K562 (cell line): ENCODE data around the gene EGFL7. TPM values are rescaled to one million over a fixed set of nuclear protein-coding genes. Genes with fewer than 3 reads are reported as not detected.
A peak's percentile ranks its signal among the peaks of the same experiment; 100 is the strongest.

ENCODE experiments used
- EGR1 ChIP-seq: fragments of 450-650 bp; conservative IDR thresholded peaks from 2 replicates; pipeline ENCODE4 v1.6.1; 2017; ENCODE audit warnings: mild to moderate bottlenecking
- ESRRA ChIP-seq: fragments of 450-650 bp; IDR thresholded peaks from 2 replicates; pipeline ENCODE4 v1.6.1; 2014; ENCODE audit warnings: low read depth, mild to moderate bottlenecking, moderate library complexity, borderline replicate concordance
- HDAC1 ChIP-seq, 2 experiments: fragments of 450-650 bp; IDR thresholded peaks; 2 replicates each; pipeline ENCODE4 v1.6.1; 2016 to 2017; ENCODE audit warnings: inconsistent platforms in 1 of 2, mild to moderate bottlenecking in 1 of 2, moderate library complexity in 1 of 2
- KLF10 ChIP-seq: fragments of 250-450 bp; sonication (Bioruptor Pico); IDR thresholded peaks from 2 replicates; pipeline ENCODE4 v1.6.1; 2021; ENCODE audit warnings: matching md5 sums
- NR2C1 ChIP-seq, 2 experiments: fragments of 450-650 bp; IDR thresholded peaks; 2 replicates each; pipeline ENCODE4 v1.6.1; 2017; ENCODE audit warnings: mild to moderate bottlenecking in 2 of 2, antibody characterized with exemption in 1 of 2, inconsistent platforms in 1 of 2, missing compliant biosample characterization in 1 of 2, missing genetic modification characterization in 1 of 2
- NUFIP1 ChIP-seq: fragments of 450-650 bp; IDR thresholded peaks from 2 replicates; pipeline ENCODE4 v1.6.1; 2018; ENCODE audit not compliant: partially characterized antibody
- USF2 ChIP-seq: sonication (generic); formaldehyde crosslinking; IDR thresholded peaks from 2 replicates; pipeline ENCODE4 v1.5.0; 2020; ENCODE audit warnings: missing genetic modification reagents
- ZMIZ1 ChIP-seq, 2 experiments: fragments of 150-350 bp in 1 of 2; IDR thresholded peaks; 2 replicates each; pipeline ENCODE4 v1.6.1; 2012 to 2016; ENCODE audit warnings: low read depth in 2 of 2, low read length in 2 of 2, mild to moderate bottlenecking in 1 of 2, moderate library complexity in 1 of 2
- ZNF398 ChIP-seq: fragments of 250-450 bp; sonication (Bioruptor Pico); IDR thresholded peaks from 2 replicates; pipeline ENCODE4 v1.8.0; 2021; ENCODE audit warnings: moderate library complexity, mild to moderate bottlenecking, inconsistent platforms
- polyA plus RNA-seq, 8 experiments: library from polyadenylated mRNA; depleted of rRNA in 4 of 8; stranded (reverse) in 5 of 8; unstranded in 3 of 8; fragments of >200 nt; fragmentation: Nextera tagmentation in 2 of 8; fragmentation: Illumina TruSeq in 1 of 8; extraction: Ambion mirVana in 2 of 8; extraction: Trizol in 1 of 8; gene quantifications; 2 replicates each; pipeline versions ENCODE4 v1.2.1 to v1.2.3, GENCODE V29; 2011 to 2014; ENCODE audit warnings: inconsistent platforms in 1 of 8, missing spikeins in 1 of 8
- total RNA-seq, 7 experiments: library from RNA; depleted of rRNA in 6 of 7; stranded (reverse); fragments of >200 nt in 6 of 7; fragmentation: Illumina TruSeq in 2 of 7; extraction: Trizol in 2 of 7; gene quantifications; 2 replicates each; pipeline versions ENCODE4 v1.2.1 to v1.2.3, GENCODE V29; 2011 to 2021; ENCODE audit warnings: low replicate concordance in 1 of 7
- TF ChIP-seq, protein P1 (sequence below), 2 experiments: fragments of 450-650 bp; IDR thresholded peaks; 2 replicates each; pipeline ENCODE4 v1.6.1; 2018; ENCODE audit warnings: mild to moderate bottlenecking in 2 of 2, low read depth in 1 of 2; ENCODE audit not compliant: partially characterized antibody in 2 of 2
- TF ChIP-seq, protein P2 (sequence below): sonication (generic); formaldehyde crosslinking; IDR thresholded peaks from 2 replicates; pipeline ENCODE4 v1.8.0; 2022; ENCODE audit warnings: missing genetic modification reagents, mild to moderate bottlenecking, moderate library complexity, borderline replicate concordance
- TF ChIP-seq, protein P3 (sequence below): fragments of 450-650 bp; formaldehyde crosslinking; IDR thresholded peaks from 2 replicates; pipeline ENCODE4 v1.4.0; 2022; ENCODE audit warnings: missing genetic modification characterization

EGFL7 gene
- total and polyA plus RNA-seq, 9 of the 15 experiments (the other 6 are each of a cell fraction or from before 2014, with no cell fraction given): 1.5 to 286 (median 55.5) TPM

DNA sequence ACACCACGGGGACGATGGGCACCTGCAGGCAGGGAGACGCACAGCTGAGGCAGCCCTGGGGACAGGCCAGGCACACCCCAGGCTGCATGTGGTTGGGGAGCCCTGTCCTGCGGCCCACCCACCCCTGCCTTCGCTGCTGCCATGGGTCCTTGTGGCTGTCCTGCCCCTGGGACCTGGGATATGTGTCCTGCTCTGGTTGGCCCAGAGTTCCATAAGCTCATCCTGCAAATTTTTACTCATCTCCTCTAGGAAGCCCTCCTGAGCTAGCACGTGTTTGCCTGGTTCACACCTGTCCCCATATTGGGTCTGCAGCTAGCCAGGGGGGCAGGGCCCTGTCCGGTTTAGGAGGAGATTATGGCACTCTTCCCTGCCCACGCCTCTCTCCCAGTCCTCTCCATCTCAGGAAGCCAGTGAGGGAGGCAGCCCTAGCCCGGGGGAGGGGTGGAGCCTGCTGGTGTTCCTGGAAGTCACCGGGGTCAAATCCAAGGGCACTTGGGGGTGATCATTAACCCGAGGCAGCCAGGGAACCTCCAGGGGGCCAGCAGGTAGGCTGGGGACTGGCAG lies 12.2 kb downstream of the EGFL7 start (continued):
- no peak for TF ChIP-seq ZMIZ1 (IDR thresholded peaks at IDR 0.05; ENCODE audit: low read depth in 2 of 2, low read length in 2 of 2)
- peak; percentile 96 for TF ChIP-seq ESRRA
- TF ChIP-seq ZNF398 (CRISPR knock-in tag): no peak
- TF ChIP-seq, protein P1, sequence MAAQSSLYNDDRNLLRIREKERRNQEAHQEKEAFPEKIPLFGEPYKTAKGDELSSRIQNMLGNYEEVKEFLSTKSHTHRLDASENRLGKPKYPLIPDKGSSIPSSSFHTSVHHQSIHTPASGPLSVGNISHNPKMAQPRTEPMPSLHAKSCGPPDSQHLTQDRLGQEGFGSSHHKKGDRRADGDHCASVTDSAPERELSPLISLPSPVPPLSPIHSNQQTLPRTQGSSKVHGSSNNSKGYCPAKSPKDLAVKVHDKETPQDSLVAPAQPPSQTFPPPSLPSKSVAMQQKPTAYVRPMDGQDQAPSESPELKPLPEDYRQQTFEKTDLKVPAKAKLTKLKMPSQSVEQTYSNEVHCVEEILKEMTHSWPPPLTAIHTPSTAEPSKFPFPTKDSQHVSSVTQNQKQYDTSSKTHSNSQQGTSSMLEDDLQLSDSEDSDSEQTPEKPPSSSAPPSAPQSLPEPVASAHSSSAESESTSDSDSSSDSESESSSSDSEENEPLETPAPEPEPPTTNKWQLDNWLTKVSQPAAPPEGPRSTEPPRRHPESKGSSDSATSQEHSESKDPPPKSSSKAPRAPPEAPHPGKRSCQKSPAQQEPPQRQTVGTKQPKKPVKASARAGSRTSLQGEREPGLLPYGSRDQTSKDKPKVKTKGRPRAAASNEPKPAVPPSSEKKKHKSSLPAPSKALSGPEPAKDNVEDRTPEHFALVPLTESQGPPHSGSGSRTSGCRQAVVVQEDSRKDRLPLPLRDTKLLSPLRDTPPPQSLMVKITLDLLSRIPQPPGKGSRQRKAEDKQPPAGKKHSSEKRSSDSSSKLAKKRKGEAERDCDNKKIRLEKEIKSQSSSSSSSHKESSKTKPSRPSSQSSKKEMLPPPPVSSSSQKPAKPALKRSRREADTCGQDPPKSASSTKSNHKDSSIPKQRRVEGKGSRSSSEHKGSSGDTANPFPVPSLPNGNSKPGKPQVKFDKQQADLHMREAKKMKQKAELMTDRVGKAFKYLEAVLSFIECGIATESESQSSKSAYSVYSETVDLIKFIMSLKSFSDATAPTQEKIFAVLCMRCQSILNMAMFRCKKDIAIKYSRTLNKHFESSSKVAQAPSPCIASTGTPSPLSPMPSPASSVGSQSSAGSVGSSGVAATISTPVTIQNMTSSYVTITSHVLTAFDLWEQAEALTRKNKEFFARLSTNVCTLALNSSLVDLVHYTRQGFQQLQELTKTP (IDR thresholded peaks at IDR 0.05; ENCODE audit: low read depth in 1 of 2, partially characterized antibody in 2 of 2): no peak
- TF ChIP-seq EGR1: peak; percentile 73
- TF ChIP-seq USF2 (CRISPR knock-in tag): 0 out of 2 replicates have a peak, but pooled peaks have one; percentile 7
- TF ChIP-seq HDAC1 (IDR thresholded peaks at IDR 0.05): no peak
- TF ChIP-seq NUFIP1: no peak
- TF ChIP-seq, protein P2, sequence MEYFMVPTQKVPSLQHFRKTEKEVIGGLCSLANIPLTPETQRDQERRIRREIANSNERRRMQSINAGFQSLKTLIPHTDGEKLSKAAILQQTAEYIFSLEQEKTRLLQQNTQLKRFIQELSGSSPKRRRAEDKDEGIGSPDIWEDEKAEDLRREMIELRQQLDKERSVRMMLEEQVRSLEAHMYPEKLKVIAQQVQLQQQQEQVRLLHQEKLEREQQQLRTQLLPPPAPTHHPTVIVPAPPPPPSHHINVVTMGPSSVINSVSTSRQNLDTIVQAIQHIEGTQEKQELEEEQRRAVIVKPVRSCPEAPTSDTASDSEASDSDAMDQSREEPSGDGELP (CRISPR knock-in tag): peak; percentile 42
- TF ChIP-seq KLF10 (CRISPR knock-in tag): no peak
- TF ChIP-seq NR2C1 (IDR thresholded peaks at IDR 0.05): no peak
- 0 out of 2 replicates have a peak, but pooled peaks have one; percentile 21 for TF ChIP-seq NR2C1 (tag; IDR thresholded peaks at IDR 0.05)
- TF ChIP-seq, protein P3, sequence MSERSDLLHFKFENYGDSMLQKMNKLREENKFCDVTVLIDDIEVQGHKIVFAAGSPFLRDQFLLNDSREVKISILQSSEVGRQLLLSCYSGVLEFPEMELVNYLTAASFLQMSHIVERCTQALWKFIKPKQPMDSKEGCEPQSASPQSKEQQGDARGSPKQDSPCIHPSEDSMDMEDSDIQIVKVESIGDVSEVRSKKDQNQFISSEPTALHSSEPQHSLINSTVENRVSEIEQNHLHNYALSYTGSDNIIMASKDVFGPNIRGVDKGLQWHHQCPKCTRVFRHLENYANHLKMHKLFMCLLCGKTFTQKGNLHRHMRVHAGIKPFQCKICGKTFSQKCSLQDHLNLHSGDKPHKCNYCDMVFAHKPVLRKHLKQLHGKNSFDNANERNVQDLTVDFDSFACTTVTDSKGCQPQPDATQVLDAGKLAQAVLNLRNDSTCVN: no peak
